ENCODE data around the gene HSD17B14.
"Not testable (repeated sequence)": the region's sequence is repeated elsewhere in the genome, so short reads cannot be mapped to it uniquely, and the experiment has no call there.

The HSD17B14 gene

DNA sequence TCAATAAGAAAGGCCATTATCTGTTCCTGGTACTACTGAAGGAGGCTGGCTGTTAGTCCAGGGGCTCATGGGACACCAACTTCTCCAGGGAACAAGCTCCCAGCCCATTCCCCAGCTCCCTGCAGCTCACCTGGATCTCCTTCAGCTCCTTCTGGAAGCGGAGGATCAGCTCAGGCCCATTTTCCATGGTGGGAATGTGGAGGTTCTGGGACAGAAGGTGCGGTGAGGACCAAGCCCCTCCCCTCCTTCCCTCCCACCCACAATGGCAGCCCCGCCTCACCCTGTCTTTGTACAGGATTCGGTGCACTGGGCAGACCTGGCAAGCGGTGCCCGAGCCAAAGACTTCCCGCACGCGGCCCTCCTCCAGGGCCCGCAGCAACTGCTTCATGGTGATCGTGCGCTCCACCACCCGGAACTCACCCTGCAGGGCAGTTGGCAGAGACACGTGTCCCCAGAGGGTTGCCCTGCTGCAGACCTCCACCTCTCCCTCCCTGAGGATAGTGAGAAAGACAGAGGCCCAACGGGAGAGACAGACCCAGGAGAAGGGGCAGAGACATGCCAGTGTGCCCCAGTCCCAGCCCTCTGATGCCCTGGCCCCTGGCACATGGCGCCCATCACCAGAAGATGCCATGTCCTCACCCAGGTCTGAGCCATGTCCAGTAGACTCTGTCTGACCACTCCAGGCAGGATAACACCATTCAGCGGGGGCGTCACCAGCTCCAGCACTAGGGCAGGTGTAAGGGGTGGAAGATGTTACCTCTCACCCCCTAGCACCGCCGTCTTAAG lies 39.8 kb downstream of the HSD17B14 start:
- DNase-seq (ENCODE audit: low spot score) = no peak

DNA sequence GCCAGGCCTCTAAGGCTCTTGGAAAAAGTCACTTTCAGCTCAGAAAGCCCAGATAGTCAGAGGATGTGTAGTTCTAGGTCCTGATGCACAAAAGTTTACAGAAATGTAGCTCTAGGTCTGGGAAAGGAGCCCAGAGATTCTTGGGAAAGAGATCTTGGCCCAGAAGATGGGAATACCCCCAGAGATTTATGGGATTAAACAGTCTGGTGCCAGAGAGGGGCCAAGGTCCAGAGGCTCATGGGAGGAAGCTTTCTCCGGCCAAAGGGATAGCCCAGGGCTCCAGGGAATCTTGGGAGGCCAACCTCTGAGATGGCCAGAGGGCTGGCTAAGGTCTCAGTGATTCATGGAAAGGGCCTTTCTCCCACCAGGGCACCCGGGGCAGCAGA lies 40.6 kb downstream of the HSD17B14 start:
- no peak for DNase-seq (ENCODE audit: low spot score)

DNA sequence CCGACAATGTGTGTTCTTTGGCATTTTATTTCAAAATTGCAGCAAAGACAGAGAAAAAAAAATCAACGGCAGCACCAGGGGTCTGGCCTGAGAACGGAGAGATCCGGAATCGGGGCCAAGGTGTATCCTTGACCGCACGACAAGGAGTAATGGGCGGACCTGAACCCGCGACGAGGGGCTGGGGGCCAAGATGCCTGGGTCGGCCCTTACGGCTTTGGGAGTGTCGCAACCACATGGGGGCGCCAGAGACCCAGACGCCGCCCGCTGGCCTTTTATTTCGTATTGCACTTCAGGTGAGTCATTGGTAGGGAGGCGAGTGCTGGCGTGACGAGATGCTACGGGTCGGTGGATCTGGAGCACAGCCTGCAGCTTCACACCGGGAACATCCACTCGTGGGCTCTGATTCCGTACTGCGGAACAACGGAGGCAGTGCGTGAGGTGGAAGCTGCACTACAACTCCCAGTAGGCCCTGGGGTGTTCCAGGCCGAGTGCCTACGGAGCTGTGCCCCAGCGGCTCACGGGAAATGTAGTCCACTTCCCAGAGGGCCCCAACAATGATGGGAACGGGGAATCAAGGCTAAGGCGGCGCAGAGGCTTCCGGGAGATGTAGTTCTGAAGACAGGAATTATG lies 41.1 kb downstream of the HSD17B14 start:
- DNase-seq (ENCODE audit: low spot score) = peak; percentile 87

DNA sequence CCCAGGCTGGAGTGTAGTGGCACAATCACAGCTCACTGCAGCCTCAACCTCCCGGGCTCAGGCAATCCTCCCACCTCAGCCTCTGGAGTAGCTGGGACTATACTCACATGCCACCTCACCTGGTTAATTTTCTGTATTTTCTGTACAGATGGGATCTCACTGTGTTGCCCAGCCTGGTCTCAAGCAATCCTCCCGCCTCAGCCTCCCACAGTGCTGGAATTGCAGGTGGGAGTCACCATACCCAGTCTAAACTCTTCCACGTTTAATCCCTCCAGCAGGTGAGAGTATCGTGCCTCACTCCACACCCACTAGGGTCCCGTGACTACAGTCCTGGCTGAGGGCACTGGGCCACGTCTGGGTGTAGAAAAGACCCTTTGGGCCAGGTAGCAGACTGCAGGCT lies 42.0 kb downstream of the HSD17B14 start:
- no peak for DNase-seq (ENCODE audit: low spot score)

DNA sequence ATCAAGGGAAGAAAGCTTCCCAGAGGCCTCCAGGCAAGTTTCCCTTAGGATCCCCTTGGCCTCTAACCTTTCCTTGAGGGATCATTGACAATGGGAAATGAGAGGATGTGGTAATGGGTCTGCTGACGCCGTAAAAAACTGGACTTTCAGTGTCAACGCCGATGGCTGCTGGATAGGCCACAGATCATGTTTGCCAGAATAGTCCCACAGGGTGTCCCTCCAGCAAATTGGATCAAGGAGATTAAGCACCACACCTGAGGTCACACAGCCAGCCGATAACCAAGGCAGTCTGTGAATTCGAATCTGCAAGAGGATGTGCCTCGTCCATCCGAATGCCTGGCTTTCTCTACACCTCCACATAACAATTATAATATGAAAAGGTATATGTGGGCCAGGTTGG lies 43.0 kb downstream of the HSD17B14 start:
- no peak for DNase-seq (ENCODE audit: low spot score)

DNA sequence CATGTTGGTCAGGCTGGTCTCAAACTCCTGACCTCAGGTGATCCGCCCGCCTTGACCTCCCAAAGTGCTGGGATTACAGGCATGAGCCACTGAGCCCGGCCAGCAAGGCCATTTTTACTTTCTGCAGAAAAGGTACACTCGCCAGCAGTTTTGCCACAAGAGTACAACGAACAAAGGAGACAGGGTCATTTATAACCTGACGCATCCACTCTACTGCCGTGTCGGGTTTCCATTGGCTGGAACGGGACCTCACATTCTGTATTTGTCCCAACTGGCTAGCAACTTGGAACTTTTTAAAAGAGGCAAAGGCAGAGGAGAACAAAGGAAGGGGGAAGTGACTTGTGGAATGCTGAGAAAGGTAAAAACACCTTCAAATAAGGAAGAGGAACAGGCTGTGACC lies 49.0 kb downstream of the HSD17B14 start:
- not testable (repeated sequence) for DNase-seq (ENCODE audit: low spot score)

DNA sequence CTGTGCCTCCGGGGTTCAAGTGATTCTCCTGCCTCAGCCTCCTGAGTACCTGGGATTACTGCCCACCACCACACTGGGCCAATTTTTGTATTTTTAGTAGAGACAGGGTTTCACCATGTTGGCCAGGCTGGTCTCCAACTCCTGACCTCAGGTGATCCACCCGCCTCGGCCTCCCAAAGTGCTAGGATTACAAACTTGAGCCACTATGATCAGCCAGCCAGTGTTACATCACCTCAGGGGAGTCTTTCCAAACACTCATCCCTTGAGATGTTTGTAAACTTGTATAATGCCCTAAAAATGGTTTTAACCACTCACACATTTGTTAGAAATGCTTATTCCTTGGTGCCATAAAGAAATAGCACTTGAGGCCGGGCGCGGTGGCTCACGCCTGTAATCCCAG lies 49.9 kb downstream of the HSD17B14 start:
- DNase-seq (ENCODE audit: low spot score) = not testable (repeated sequence)

DNA sequence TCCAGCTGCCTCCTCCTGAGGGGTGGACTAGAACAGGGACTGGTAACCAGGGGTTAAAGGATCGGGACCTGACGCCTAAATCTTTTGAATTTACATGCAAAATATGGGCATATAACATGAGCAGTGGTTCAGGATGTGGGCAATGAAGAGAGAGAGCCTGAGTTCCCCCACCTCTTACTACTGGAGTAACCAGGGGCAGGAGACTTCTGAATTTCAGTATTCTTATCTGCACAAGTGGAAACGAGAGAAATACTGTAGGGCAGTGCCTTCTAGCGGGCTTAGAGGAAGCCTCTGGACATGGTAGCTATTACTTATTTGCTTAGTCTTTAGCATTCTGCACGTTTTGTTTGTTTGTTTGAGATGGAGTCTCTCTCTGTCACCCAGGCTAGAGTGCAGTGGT lies 51.8 kb downstream of the HSD17B14 start:
- no peak for DNase-seq (ENCODE audit: low spot score)

DNA sequence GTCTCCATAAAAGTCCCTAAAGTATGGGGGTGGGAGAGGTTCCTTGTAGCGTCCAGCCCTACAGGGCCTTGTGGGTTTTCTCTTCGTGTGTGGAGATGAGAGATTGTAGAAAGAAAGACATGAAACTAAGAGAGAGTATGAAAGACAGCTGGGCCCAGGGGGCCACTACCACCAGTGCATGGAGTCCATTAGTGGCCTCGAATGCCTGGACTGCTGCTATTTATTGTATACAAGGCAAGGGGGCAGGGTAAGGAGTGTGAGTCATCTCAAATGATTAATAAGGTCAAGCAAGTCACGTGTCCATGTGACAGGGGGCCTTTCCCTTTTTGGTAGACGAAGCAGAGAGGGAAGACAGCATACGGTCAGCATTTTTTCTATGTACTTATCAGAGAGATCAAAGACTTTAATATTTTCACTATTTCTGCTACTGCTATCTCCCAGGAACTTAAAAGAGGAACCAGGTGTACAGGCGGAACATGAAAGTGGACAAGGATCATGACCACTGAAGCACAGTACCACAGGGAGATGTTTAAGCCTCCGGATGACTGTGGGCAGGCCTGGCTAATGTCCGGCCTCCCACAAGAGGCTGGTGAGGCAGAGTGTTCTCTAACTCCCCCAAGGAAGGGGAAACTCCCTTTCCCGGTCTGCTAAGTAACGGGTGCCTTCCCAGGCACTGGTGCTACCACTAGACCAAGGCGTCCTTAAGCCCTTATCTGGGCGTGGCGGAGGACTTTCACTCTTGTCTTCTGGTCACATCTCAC lies 55.5 kb downstream of the HSD17B14 start:
- DNase-seq (ENCODE audit: low spot score) = no peak

DNA sequence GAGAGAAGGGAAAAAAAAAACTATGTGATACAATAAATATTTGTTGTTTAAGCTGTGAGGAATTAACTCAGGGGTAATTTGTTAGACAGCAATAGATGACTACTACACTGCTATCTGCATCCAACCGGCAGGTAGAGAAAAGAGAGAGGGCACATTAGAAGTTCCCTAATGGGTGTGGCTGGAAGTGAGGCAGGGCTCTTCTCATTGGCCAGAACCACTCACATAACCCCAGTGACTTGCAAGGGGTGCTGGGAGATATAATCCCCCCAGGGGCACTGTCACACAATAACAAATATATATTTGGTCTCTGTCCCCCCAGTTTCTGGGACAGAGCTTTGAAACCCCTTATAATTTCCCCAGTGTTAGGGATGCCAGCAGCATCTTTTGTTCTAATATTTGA lies 56.7 kb downstream of the HSD17B14 start:
- DNase-seq (ENCODE audit: low spot score) = no peak

DNA sequence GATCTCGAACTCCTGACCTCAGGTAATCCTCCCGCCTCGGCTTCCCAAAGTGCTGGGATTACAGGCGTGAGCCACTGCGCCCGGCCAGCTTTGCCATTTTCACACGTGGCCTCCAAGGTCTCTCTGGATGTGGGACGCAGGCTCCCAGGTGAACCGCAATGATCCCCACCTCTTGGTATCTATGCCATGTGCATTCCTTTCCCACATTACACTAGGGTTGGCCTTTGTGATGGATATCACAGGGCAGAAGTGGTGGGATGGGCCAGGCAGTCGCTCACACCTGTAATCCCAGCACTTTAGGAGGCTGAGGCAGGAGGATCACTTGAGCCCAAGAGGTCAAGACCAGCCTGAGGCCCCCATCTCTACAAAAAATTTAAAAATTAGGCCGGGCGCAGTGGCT lies 58.6 kb downstream of the HSD17B14 start:
- DNase-seq (ENCODE audit: low spot score) = no peak

DNA sequence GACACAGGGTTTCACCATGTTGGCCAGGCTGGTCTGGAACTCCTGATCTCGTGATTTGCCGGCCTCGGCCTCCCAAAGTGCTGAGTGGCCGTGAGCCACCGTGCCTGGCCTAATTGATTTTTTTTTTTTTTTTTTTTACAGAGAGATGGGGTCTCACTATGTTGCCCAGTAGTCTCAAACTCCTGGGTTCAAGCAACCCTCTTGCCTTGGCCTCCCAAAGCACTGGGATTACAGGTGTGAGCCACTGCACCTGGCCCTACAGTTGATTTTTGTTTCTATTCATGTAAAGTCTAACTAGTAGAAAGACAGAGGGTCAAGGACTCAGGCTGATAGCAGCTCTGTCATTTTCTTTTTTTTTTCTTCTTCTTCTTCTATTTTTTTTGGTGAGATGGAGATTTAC lies 59.2 kb downstream of the HSD17B14 start:
- no peak for DNase-seq (ENCODE audit: low spot score)

DNA sequence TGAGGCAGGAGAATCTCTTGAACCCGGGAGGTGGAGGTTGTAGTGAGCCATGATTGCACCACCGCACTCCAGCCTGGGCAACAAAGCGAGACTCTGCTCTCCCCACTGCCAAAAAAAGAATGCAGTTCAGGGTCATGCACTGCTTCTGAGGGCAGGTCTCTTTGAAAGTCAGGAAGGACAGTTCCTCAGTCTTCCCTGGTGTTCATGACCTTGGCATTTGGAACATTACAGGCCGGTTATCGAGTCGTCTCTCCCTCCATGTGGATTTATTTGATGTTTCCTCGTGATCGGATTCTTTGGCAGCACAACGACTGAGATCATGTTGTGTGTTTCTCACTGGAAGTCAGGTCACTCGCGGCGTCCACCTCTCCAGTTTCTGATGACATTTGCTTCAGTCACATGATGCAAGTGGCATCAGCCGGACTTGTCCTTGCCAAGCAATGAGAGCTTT lies 63.8 kb downstream of the HSD17B14 start:
- no peak for DNase-seq (ENCODE audit: low spot score)

DNA sequence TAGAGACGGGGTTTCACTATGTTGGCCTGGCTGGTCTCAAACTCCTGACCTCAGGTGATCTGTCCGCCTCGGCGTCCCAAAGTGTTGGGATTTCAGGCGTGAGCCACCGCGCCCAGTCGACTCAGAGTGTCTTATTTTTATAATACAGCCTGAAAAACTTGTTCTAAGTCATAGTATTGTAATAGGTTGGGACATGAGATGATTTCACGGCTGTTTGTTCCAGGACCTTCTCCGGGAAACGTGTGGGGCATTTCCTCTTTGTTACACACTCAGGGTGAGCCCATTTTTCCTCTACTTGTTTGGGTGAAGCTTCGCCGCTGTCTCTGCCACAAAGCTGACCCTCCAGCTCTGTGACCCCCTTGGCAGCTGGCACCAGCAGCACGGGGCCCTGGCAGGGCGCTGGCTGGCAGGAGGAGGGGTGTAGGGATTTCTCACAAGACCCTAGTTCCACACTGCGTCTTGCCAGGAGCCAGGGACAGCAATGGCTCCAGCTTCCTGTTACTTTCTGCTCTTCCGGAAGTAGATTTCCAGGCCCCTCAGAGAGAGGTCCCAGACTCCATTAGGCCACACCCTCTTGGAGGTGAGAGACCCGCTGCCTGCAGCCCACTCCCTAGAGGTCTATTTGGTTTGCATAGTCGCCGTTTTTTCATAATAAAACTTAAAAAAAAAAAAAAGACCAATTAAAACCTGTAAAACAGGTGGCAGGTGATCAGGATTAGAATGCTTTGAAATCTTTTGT lies 65.4 kb downstream of the HSD17B14 start:
- no peak for DNase-seq (ENCODE audit: low spot score)

DNA sequence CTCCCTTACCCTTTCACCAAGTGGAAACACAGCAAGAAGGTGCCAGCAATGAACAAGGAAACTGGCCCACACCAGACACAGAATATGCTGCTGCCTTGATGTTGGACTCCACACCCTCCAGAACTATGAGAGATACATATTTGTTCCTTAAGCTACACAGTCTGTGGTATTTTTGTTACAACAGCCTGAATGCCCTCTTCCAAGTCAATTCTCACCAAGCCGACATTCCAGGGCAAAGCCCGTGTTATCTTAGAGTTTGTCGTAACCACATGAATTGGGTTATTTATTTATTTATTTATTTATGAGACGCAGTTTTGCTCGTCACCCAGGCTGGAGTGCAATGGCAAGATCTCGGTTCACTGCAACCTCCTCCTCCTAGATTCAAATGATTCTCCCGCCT lies 66.0 kb downstream of the HSD17B14 start:
- DNase-seq (ENCODE audit: low spot score) = no peak

DNA sequence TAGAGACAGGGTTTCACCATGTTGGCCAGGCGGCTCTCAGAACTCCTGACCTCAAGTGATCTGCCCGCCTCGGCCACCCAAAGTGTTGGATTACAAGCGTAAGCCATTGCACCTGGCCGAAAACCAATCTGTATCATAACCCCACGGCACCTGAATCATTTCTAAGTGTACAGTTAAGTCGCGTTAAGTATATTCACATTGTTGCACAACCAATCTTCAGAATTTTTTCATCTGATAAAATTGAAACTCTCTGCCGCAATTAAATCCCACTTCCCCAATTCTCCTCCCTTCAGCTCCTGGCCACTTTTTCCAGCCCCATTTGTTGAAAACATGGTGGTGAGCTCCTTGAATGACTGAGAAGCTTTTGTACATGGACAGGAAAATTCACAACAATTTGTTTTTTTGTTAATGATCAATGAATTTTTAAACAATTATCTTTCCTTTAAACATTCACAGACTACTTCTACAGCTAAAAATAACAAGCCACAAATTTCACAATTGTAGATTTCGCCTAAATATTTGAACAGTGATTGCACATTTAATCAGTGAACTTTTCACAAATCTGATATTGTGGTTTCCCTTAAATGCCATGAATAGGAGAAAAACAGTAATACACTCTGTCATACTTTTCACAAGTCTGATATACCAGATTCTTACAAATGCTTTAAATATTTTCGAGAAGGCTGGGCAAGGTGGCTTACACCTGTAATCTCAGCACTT lies 67.1 kb downstream of the HSD17B14 start:
- no peak for DNase-seq (ENCODE audit: low spot score)

DNA sequence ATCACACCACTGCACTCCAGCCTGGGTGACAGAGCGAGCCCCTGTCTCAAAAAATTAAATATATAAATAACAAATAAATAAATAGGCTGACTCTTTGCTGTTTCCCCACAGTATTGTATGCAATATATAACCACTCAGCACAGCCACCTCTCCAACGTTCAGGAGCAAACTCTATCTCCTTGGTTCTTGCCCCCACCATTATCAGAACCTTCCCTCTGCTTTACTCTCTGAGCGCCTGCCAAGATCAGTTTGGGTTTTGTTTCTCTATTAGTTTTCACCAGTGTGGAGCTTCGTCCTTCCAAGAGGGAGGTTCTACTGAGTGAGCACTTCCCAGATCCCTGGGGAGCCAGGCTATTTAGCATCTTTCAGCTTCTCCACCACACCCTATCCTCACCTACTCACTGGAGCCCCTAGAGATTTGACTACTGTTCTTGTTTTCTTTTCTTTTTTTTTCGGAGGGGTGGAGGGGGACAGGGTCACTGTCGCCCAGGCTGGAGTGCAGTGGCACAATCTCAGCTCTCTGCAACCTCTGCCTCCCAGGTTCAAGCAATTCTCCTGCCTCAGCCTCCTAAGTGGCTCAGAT lies 68.0 kb downstream of the HSD17B14 start:
- not testable (repeated sequence) for DNase-seq (ENCODE audit: low spot score)

DNA sequence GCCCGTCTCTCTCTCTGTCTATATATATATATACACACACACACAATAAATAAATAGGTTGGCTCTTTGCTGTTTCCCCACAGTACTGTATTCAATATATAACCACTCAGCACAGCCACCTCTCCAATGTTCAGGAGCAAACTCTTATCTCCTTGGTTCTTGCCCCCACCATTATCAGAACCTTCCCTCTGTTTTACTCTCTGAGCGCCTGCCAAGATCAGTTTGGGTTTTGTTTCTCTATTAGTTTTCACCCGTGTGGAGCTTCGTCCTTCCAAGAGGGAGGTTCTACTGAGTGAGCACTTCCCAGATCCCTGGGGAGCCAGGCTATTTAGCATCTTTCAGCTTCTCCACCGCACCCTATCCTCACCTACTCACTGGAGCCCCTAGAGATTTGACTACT lies 70.5 kb downstream of the HSD17B14 start:
- DNase-seq (ENCODE audit: low spot score) = not testable (repeated sequence)
